HEK293T (cell line): ENCODE measurements around the gene CFP.
A peak's percentile ranks its signal among the peaks of the same experiment; 100 is the strongest.

Source experiments
- CTCF ChIA-PET: fragments of 350-600 bp; formaldehyde crosslinking; extraction: SDS; loops from one replicate; lab custom pipeline; 2021; ENCODE audit warnings: antibody characterized with exemption, inconsistent platforms; lab: Yijun Ruan, JAX
- POLR2A ChIA-PET: fragments of 350-600 bp; formaldehyde crosslinking; extraction: SDS; loops from one replicate; lab custom pipeline; 2020; ENCODE audit warnings: antibody characterized with exemption, inconsistent platforms; lab: Yijun Ruan, JAX
- DNase-seq: peaks from one replicate; pipeline ENCODE4 v3.0.0; 2012; ENCODE audit warnings: mixed read lengths; ENCODE audit errors: extremely low spot score
- ARNT ChIP-seq: fragments of 450-650 bp; IDR thresholded peaks from 2 replicates; pipeline ENCODE4 v1.6.1; 2017; ENCODE audit warnings: mild to moderate bottlenecking
- BHLHE40 ChIP-seq: fragments of 450-650 bp; IDR thresholded peaks from 2 replicates; pipeline ENCODE4 v1.6.1; 2016; ENCODE audit warnings: mild to moderate bottlenecking, moderate library complexity, borderline replicate concordance
- CTBP1 ChIP-seq: fragments of 450-650 bp; IDR thresholded peaks from 2 replicates; pipeline ENCODE4 v1.6.1; 2016; ENCODE audit warnings: borderline replicate concordance
- ELF4 ChIP-seq: fragments of 450-650 bp; IDR thresholded peaks from 2 replicates; pipeline ENCODE4 v1.6.1; 2017; ENCODE audit warnings: antibody characterized with exemption
- FOXA1 ChIP-seq: fragments of 450-650 bp; IDR thresholded peaks from 2 replicates; pipeline ENCODE4 v1.6.1; 2016; ENCODE audit warnings: mild to moderate bottlenecking
- FOXK2 ChIP-seq: fragments of 450-650 bp; IDR thresholded peaks from 2 replicates; pipeline ENCODE4 v1.6.1; 2016; ENCODE audit warnings: mild to moderate bottlenecking
- FOXM1 ChIP-seq: fragments of 450-650 bp; IDR thresholded peaks from 2 replicates; pipeline ENCODE4 v1.6.1; 2017; ENCODE audit warnings: mild to moderate bottlenecking, borderline replicate concordance
- HDGF ChIP-seq: fragments of 450-650 bp; IDR thresholded peaks from 2 replicates; pipeline ENCODE4 v1.6.1; 2017; ENCODE audit warnings: antibody characterized with exemption, borderline replicate concordance
- L3MBTL2 ChIP-seq: fragments of 450-650 bp; conservative IDR thresholded peaks from 2 replicates; pipeline ENCODE4 v1.6.1; 2016; ENCODE audit warnings: mild to moderate bottlenecking
- LEF1 ChIP-seq: fragments of 450-650 bp; IDR thresholded peaks from 2 replicates; pipeline ENCODE4 v1.6.1; 2017; ENCODE audit warnings: mild to moderate bottlenecking, borderline replicate concordance
- NFRKB ChIP-seq: fragments of 450-650 bp; IDR thresholded peaks from 2 replicates; pipeline ENCODE4 v1.6.1; 2016; ENCODE audit warnings: mild to moderate bottlenecking, moderate library complexity
- PKNOX1 ChIP-seq: fragments of 450-650 bp; IDR thresholded peaks from 2 replicates; pipeline ENCODE4 v1.6.1; 2016
- SP1 ChIP-seq: fragments of 450-650 bp; IDR thresholded peaks from 2 replicates; pipeline ENCODE4 v1.6.1; 2017
- SUZ12 ChIP-seq: fragments of 450-650 bp; IDR thresholded peaks from 2 replicates; pipeline ENCODE4 v1.6.1; 2016; ENCODE audit warnings: mild to moderate bottlenecking
- TARDBP ChIP-seq: fragments of 450-650 bp; IDR thresholded peaks from 2 replicates; pipeline ENCODE4 v1.6.1; 2016
- ZNF384 ChIP-seq: fragments of 450-650 bp; IDR thresholded peaks from 2 replicates; pipeline ENCODE4 v1.6.1; 2016

Gene CFP

GRCh38 chrX:47586043-47586787 is 43.5 kb downstream of the CFP start:
- POLR2A ChIA-PET = no interaction called here
- CTCF ChIA-PET = no interaction called here
- no peak for DNase-seq
- TF ChIP-seq FOXM1 = no peak
- TF ChIP-seq CTBP1 = no peak
- no peak for TF ChIP-seq ARNT
- no peak for TF ChIP-seq SUZ12
- TF ChIP-seq SP1 = no peak
- TF ChIP-seq LEF1 = no peak
- no peak for TF ChIP-seq ELF4
- no peak for TF ChIP-seq FOXK2
- no peak for TF ChIP-seq BHLHE40

GRCh38 chrX:47585273-47585672 is 44.5 kb downstream of the CFP start:
- CTCF ChIA-PET = no interaction called here
- no peak for TF ChIP-seq HDGF
- no peak for TF ChIP-seq ARNT
- TF ChIP-seq NFRKB = no peak
- TF ChIP-seq PKNOX1 = no peak
- no peak for TF ChIP-seq BHLHE40
- TF ChIP-seq FOXA1 = no peak
- TF ChIP-seq LEF1 = no peak
- TF ChIP-seq TARDBP = no peak
- no peak for TF ChIP-seq ZNF384
- TF ChIP-seq SUZ12 = no peak
- TF ChIP-seq FOXK2 = no peak
- no peak for TF ChIP-seq CTBP1
- TF ChIP-seq SP1 = no peak
- TF ChIP-seq FOXM1 = no peak
- TF ChIP-seq L3MBTL2 = no peak
- no peak for TF ChIP-seq ELF4
- POLR2A ChIA-PET = no interaction called here
- DNase-seq = no peak

GRCh38 chrX:47584714-47585113 is 45.0 kb downstream of the CFP start:
- ChIA-PET POLR2A (no interaction called here), CTCF (no interaction called here)
- DNase-seq = no peak
- TF ChIP-seq FOXK2 (no peak), TARDBP (no peak), LEF1 (no peak), ARNT (no peak), ZNF384 (no peak), SP1 (no peak), CTBP1 (no peak), NFRKB (no peak), ELF4 (no peak), L3MBTL2 (no peak), BHLHE40 (no peak), FOXA1 (no peak), FOXM1 (no peak), HDGF (no peak), PKNOX1 (no peak), SUZ12 (no peak)

GRCh38 chrX:47583240-47583861 is 46.4 kb downstream of the CFP start:
- DNase-seq = no peak
- POLR2A ChIA-PET = no interaction called here
- CTCF ChIA-PET = no interaction called here
- no peak for TF ChIP-seq ELF4
- TF ChIP-seq SUZ12 = no peak
- no peak for TF ChIP-seq FOXA1

GRCh38 chrX:47581731-47582647 is 47.7 kb downstream of the CFP start, which contains the start of gene TIMP1:
Gene TIMP1, plus strand, starts transcription at chrX:47582436. Its CDS starts 980 bp downstream, at chrX:47583416.
- ChIA-PET CTCF (interaction anchor here (1.2 kb wide), 1 partner anchor 41 kb away, joined by 4 read pairs; no protein-coding TSS in a partner anchor), POLR2A (interaction anchor here (0.6 to 1.5 kb wide), 4 partner anchors 8 to 70 kb away, joined by 3 to 5 read pairs (median 4); no protein-coding TSS in a partner anchor)
- TF ChIP-seq PKNOX1 (peak; percentile 89), ZNF384 (no peak), ARNT (no peak)

GRCh38 chrX:47579537-47579936 is 50.2 kb downstream of the CFP start:
- DNase-seq = no peak
- ChIA-PET POLR2A (interaction anchor here (0.9 kb wide), 1 partner anchor 23 kb away, joined by 5 read pairs; no protein-coding TSS in a partner anchor), CTCF (interaction anchor here (0.5 kb wide), 1 partner anchor 186 kb away, joined by 3 read pairs; no protein-coding TSS in a partner anchor)
- TF ChIP-seq FOXA1 = no peak
- no peak for TF ChIP-seq FOXM1
- no peak for TF ChIP-seq TARDBP
- no peak for TF ChIP-seq ARNT
- TF ChIP-seq CTBP1 = no peak
- TF ChIP-seq ELF4 = no peak
- TF ChIP-seq ZNF384 = no peak
- TF ChIP-seq SP1 = no peak
- TF ChIP-seq FOXK2 = no peak
- no peak for TF ChIP-seq LEF1
- TF ChIP-seq SUZ12 = no peak
- TF ChIP-seq HDGF = no peak
- TF ChIP-seq NFRKB = no peak
- no peak for TF ChIP-seq PKNOX1
- TF ChIP-seq L3MBTL2 = no peak
- no peak for TF ChIP-seq BHLHE40

More at GRCh38 chrX:47581731-47582647, 47.7 kb downstream of the CFP start, which contains the start of gene TIMP1:
- peak; percentile 83 for DNase-seq
